T-cell (primary cell): ENCODE measurements around the gene DCAF5. TPM values are rescaled to one million over a fixed set of nuclear protein-coding genes. Genes with fewer than 3 reads are reported as not detected.
A peak's percentile ranks its signal among the peaks of the same experiment; 100 is the strongest.
"Not testable (repeated sequence)": the region's sequence is repeated elsewhere in the genome, so short reads cannot be mapped to it uniquely, and the experiment has no call there.

Source experiments
- ATAC-seq, 4 experiments: fragments of 200-7000 bp in 3 of 4; fragments of 150-1000 bp in 1 of 4; cut with Tn5 transposase; replicated peaks in 1 of 4; 1 replicate in 3 of 4; 2 replicates in 1 of 4; pipeline ENCODE4 v1.10.0; 2021; ENCODE audit warnings: moderate library complexity in 3 of 4, mild to moderate bottlenecking in 2 of 4, moderate number of reproducible peaks in 1 of 4
- CTCF ChIA-PET, 2 donors: fragments of 300-600 bp; sonication (Branson Sonifier 250); formaldehyde crosslinking; loops; one replicate each; lab custom pipeline; 2022; ENCODE audit warnings: antibody characterized with exemption in 2 of 2; lab: Charles Lee
- POLR2A ChIA-PET, 2 donors: fragments of 300-600 bp; sonication (Branson Sonifier 250); formaldehyde crosslinking; loops; one replicate each; lab custom pipeline; 2022; ENCODE audit warnings: antibody characterized with exemption in 2 of 2; lab: Charles Lee
- DNase-seq, 35 experiments: peaks; one replicate each; pipeline versions ENCODE4 v3.0.0 to v3.0.0-alpha.2; 2013 to 2023
- H3K27ac ChIP-seq: one replicate; pipeline ENCODE4 v1.5.1; 2013; ENCODE audit warnings: low read length
- H3K27me3 ChIP-seq, 2 experiments: replicated peaks in 1 of 2; 1 replicate in 1 of 2; 2 replicates in 1 of 2; pipeline versions ENCODE4 v1.6.1 to v1.7.0; 2013; ENCODE audit warnings: low read length in 1 of 2, mixed read lengths in 1 of 2; ENCODE audit not compliant: control insufficient read depth in 2 of 2, insufficient read depth in 2 of 2; ENCODE audit errors: extremely low read depth in 1 of 2
- H3K36me3 ChIP-seq, 2 donors: 1 replicate in 1 of 2; 2 replicates in 1 of 2; pipeline versions ENCODE4 v1.6.1 to v1.7.0; 2013; ENCODE audit warnings: low read length in 1 of 2; ENCODE audit not compliant: control insufficient read depth in 2 of 2, insufficient read depth in 1 of 2; ENCODE audit errors: extremely low read depth in 1 of 2
- H3K4me1 ChIP-seq, 2 experiments: 1 replicate in 1 of 2; 2 replicates in 1 of 2; pipeline versions ENCODE4 v1.6.1 to v1.7.0; 2013; ENCODE audit warnings: low read length in 2 of 2, mixed read lengths in 1 of 2; ENCODE audit not compliant: insufficient read depth in 2 of 2, control insufficient read depth in 1 of 2; ENCODE audit errors: extremely low read depth in 1 of 2
- H3K4me3 ChIP-seq, 2 donors: 1 replicate in 1 of 2; 2 replicates in 1 of 2; pipeline versions ENCODE4 v1.5.1 to v1.7.0; 2013; ENCODE audit warnings: mild to moderate bottlenecking in 2 of 2, low read length in 1 of 2, moderate library complexity in 1 of 2; ENCODE audit not compliant: control insufficient read depth in 1 of 2; ENCODE audit errors: extremely low read depth in 1 of 2
- H3K9me3 ChIP-seq: 2 replicates; pipeline ENCODE4 v1.7.0; 2013
- H3K27ac Mint-ChIP-seq, 2 donors: one replicate each; pipeline ENCODE4 v1.8.0; 2020 to 2021; ENCODE audit warnings: mild to moderate bottlenecking in 2 of 2, mixed read lengths in 2 of 2
- H3K27me3 Mint-ChIP-seq, 2 donors: one replicate each; pipeline ENCODE4 v1.8.0; 2021 to 2022; ENCODE audit warnings: mixed read lengths in 2 of 2
- H3K36me3 Mint-ChIP-seq: one replicate; pipeline ENCODE4 v1.8.0; 2021; ENCODE audit warnings: mixed read lengths
- H3K4me1 Mint-ChIP-seq, 3 donors: one replicate each; pipeline ENCODE4 v1.8.0; 2020 to 2022; ENCODE audit warnings: mixed read lengths in 3 of 3, mild to moderate bottlenecking in 1 of 3
- H3K4me3 Mint-ChIP-seq, 3 donors: one replicate each; pipeline ENCODE4 v1.8.0; 2020 to 2022; ENCODE audit warnings: mild to moderate bottlenecking in 3 of 3, mixed read lengths in 3 of 3, moderate library complexity in 3 of 3
- H3K9me3 Mint-ChIP-seq, 3 donors: one replicate each; pipeline ENCODE4 v1.8.0; 2020 to 2022; ENCODE audit warnings: mixed read lengths in 3 of 3
- WGBS: methylation state at CpG from one replicate; pipeline ENCODE4 v1.1.5; 2013; ENCODE audit warnings: missing lambda C conversion rate; ENCODE audit not compliant: insufficient coverage; 5-methylcytosine and 5-hydroxymethylcytosine counted together
- total RNA-seq, 35 experiments: library from RNA in 6 of 35; stranded (reverse) in 6 of 35; fragments of 120-200 nt in 1 of 35; gene quantifications; one replicate each; pipeline versions ENCODE4 v1.2.1 to v1.2.4 and lab custom pipeline; 2013 to 2026

Gene DCAF5
- total RNA-seq, 5 donors from 2014 or later (not counting 1 experiment from before 2014, with no cell fraction given) = 60.3 to 80.8 (median 64.2) TPM

DNA sequence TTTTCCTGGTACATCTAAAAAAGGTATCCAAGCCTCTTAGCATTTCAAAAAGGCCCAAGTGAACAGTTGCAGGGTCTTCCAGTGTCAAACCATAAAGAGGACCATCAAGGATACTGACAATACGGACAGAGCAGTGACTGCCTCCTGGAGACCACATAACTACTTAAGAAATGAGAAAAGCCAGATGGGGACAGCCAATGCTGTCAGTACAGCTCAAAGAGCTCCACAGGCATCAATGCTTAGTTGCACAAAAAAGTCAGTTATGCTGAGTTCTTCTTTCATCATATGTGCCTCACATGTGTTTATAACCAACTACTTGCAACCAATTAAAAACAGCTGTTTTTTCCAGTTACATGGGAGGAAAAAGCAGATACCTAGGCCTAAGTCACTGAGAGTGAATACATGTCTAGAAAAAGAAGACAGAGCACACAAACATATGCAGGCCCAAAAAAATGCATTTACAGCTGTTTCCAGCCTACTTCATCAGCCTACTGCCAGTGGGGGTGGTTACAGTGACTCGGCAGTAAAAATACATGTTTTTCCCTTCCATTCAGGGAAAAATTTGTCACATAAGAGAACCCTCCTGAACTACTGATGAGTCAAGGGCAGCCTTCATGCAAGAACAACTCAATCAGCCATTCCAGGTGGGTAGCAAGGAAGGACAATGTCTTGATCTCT is 84.0 kb downstream of the DCAF5 start:
- no peak overlapping the region for H3K27ac ChIP-seq
- no peaks in the 10 kb centered on the region for H3K9me3 ChIP-seq
- H3K27me3 ChIP-seq = no peaks in the 10 kb centered on the region
- no peak overlapping the region for H3K4me3 Mint-ChIP-seq
- POLR2A ChIA-PET = no interaction called here
- peaks cover 51% of the 10 kb centered on the region for H3K36me3 Mint-ChIP-seq
- no peaks in the 10 kb centered on the region for H3K4me1 ChIP-seq
- H3K36me3 ChIP-seq = peaks cover 3 to 51% of the 10 kb centered on the region in 2 donors
- ATAC-seq (no peak), DNase-seq (no peak)
- H3K4me1 Mint-ChIP-seq = no peaks in the 10 kb centered on the region
- no peak overlapping the region for H3K27ac Mint-ChIP-seq
- CTCF ChIA-PET = no interaction called here
- no peaks in the 10 kb centered on the region for H3K9me3 Mint-ChIP-seq
- 83% methylated on average over 1 of the region's 2 CpGs for WGBS
- no peaks in the 10 kb centered on the region for H3K27me3 Mint-ChIP-seq
- no peak overlapping the region for H3K4me3 ChIP-seq

DNA sequence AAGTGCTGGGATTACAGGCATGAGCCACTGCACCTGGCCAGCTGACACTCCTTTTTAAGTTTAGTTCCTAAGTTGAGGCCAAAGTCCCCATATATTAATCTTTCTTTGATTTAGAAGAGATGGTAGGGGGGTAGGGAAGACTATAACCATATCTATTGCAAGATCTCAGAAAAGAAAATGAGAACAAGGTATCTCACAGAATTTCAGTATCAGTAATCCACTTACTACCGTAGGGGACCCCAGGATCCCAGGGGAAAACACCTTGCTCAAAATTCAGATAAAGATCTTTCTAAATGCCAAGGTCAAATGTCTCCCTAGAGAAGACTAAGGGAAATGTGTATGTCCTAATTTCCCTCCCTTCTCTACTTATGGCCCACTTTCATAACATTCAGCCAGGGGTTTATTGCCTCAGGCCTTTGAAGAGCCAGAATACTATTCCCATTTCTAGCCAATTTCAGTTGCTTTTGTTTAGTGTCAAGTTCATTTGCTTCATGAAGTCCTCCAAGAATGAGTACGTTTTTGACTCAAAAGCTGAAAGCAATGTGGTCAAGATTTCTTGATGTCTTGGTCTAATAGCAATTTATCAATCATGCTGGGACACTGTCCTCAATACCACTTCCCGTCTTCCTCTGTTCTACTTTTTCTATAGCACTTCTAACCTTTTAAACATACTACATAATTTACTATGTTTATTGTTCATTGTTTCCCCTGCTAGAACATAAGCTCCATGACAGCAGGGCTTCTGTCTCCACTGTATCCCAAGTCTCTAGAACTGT is 86.3 kb downstream of the DCAF5 start:
- H3K36me3 Mint-ChIP-seq = peaks cover 48% of the 10 kb centered on the region

DNA sequence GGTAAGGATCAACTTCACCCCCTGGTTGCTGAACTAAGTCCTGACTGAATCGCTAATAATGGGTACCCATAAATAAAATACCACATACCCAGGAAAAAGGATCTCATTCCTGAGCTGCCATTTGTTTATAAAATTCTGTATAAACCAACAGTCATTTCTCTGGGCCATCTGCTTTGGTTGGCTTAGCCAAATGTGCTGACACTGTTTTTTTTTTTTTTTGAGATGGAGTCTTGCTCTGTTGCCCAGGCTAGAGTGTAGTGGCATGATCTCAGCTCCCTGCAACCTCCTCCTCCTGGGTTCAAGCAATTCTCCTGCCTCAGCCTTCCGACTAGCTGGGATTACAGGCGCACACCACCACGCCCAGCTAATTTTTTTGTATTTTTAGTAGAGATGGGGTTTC is 87.0 kb downstream of the DCAF5 start:
- H3K4me1 ChIP-seq, H3K4me1 Mint-ChIP-seq, H3K27ac ChIP-seq, H3K9me3 ChIP-seq, DNase-seq, H3K27me3 ChIP-seq, ATAC-seq, H3K4me3 Mint-ChIP-seq, H3K9me3 Mint-ChIP-seq, POLR2A ChIA-PET, H3K4me3 ChIP-seq, H3K27me3 Mint-ChIP-seq, CTCF ChIA-PET: not testable (repeated sequence)
- peaks cover 47% of the 10 kb centered on the region for H3K36me3 Mint-ChIP-seq
- 100% methylated on average over 1 of the region's 4 CpGs for WGBS
- peak overlapping the region in 1 of 2 donors; percentile 34 for H3K27ac Mint-ChIP-seq
- peaks cover 3 to 54% of the 10 kb centered on the region in 2 donors for H3K36me3 ChIP-seq

More for the DNA sequence above, 86.3 kb downstream of the DCAF5 start:
- WGBS = 50% methylated on average over 1 of the region's 3 CpGs
- no peak for ATAC-seq
- no peak for DNase-seq
- H3K27ac Mint-ChIP-seq = peak overlapping the region in 1 of 2 donors; percentile 34
- no peaks in the 10 kb centered on the region for H3K4me1 Mint-ChIP-seq
- H3K36me3 ChIP-seq = peaks cover 3 to 52% of the 10 kb centered on the region in 2 donors
- H3K4me3 Mint-ChIP-seq = no peak overlapping the region
- H3K9me3 ChIP-seq = no peaks in the 10 kb centered on the region
- no peaks in the 10 kb centered on the region for H3K4me1 ChIP-seq
- no peaks in the 10 kb centered on the region for H3K27me3 Mint-ChIP-seq
- no peaks in the 10 kb centered on the region for H3K27me3 ChIP-seq
- H3K9me3 Mint-ChIP-seq = no peaks in the 10 kb centered on the region
- no peak overlapping the region for H3K4me3 ChIP-seq
- H3K27ac ChIP-seq = no peak overlapping the region
- ChIA-PET POLR2A (no interaction called here), CTCF (no interaction called here)

DNA sequence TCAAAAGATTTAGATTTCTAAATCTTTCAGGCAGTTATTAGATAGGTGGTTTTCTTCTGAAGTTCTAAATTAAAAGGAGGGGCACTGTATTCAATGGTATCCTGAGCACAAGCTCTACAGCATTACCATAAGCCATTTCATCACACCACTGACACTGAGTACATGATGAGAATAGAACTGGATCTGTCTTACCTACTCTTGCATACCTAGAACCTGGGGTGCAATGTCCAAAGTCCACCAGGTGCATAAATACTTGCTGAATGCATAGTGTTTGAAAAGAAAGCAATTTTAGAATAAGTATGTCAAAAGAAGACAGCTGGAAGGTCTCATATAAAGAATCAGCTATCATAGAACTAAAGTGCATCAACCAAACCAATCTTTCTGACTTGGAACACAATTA is 88.3 kb downstream of the DCAF5 start:
- H3K27ac ChIP-seq = no peak overlapping the region
- H3K36me3 ChIP-seq = peaks cover 5 to 56% of the 10 kb centered on the region in 2 donors
- DNase-seq (no peak), ATAC-seq (no peak)
- Mint-ChIP-seq H3K27me3 (no peaks in the 10 kb centered on the region), H3K9me3 (no peaks in the 10 kb centered on the region), H3K27ac (peak overlapping the region in 1 of 2 donors; percentile 61), H3K4me1 (peaks cover 0 to 5% (median 0%) of the 10 kb centered on the region in 3 donors), H3K4me3 (no peak overlapping the region), H3K36me3 (peaks cover 47% of the 10 kb centered on the region)
- H3K4me1 ChIP-seq = no peaks in the 10 kb centered on the region
- ChIA-PET POLR2A (no interaction called here), CTCF (no interaction called here)
- H3K9me3 ChIP-seq = no peaks in the 10 kb centered on the region
- no peak overlapping the region for H3K4me3 ChIP-seq
- H3K27me3 ChIP-seq = no peaks in the 10 kb centered on the region

DNA sequence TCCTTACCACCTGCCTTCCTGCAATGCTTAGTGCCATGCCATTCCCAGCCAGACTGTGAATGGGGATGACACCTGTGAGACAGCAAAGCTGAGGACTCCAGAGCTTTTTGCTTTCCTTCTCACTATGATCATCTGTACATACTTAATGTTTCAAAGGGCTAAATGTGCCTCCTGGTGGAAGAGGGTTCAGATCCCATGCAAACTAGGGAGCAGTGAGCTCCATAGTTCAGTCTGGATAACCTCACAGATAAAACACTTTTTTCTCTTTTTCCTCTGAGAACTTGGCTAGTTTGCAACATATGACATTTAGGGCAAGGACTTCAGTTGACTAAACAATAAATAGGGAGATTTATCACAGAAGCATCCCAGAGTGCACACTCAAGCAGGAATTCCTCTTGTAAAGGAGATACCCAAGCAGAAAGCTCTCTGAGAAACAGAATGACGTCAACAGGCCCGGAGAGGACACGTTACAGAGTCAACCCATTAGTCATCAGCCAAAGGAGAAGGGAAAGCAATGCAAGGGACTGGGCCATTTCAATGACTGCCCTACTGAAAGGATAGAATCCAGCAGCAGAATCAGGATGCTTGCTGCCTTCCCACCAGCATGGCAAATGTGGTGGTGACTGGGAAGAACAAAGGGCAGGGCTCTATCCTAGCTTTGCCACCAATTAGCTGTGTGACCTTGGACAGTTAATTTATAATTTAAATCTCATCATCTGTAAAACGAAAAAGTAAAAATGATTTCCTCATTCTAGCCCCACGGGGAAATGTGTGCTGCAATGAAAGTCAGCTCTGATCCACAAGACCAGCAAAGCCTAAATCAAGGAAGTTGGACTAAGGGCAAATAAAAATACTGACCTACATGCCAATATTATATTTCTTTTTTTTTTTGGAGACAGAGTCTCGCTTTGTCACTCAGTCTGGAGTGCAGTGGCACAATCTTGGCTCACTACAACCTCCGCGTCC is 93.0 kb downstream of the DCAF5 start:
- H3K27me3 ChIP-seq = no peaks in the 10 kb centered on the region
- peak in 1 of 35 experiments; percentile 15 for DNase-seq
- H3K4me3 ChIP-seq = no peak overlapping the region
- Mint-ChIP-seq H3K36me3 (peaks cover 59% of the 10 kb centered on the region), H3K27me3 (no peaks in the 10 kb centered on the region), H3K4me1 (peaks cover 5 to 7% (median 6%) of the 10 kb centered on the region in 3 donors), H3K27ac (peak overlapping the region; percentile 7 to 29), H3K4me3 (no peak overlapping the region), H3K9me3 (no peaks in the 10 kb centered on the region)
- ATAC-seq = no peak
- POLR2A ChIA-PET = interaction anchor here in 1 of 2 donors (0.6 kb wide), 1 partner anchor 17 kb away, joined by 5 read pairs; no protein-coding TSS in a partner anchor
- H3K27ac ChIP-seq = no peak overlapping the region
- CTCF ChIA-PET = interaction anchor here (0.5 to 0.7 kb wide), 3 partner anchors 65 to 1342 kb away, joined by 3 to 4 read pairs (median 4); no protein-coding TSS in a partner anchor
- H3K4me1 ChIP-seq = no peaks in the 10 kb centered on the region
- WGBS = 97% methylated on average over 5 of the region's 8 CpGs
- peaks cover 18 to 69% of the 10 kb centered on the region in 2 donors for H3K36me3 ChIP-seq
- H3K9me3 ChIP-seq = no peaks in the 10 kb centered on the region
